ENCODE results near the gene RETREG3.

- TF ChIP-seq GATA1 (IDR thresholded peaks at IDR 0.05; ENCODE audit: low read depth, low read length), result no peak
- TF ChIP-seq POLR2A (IDR thresholded peaks at IDR 0.05; ENCODE audit: low read length), result no peak
Measured at GRCh38 chr17:42566215-42566882, 42.8 kb downstream of the RETREG3 start.

Measured in erythroblast (primary cell).